ENCODE data around the gene TCF4. TPM values are rescaled to one million over a fixed set of nuclear protein-coding genes. Genes with fewer than 3 reads are reported as not detected.

TCF4 gene
- total RNA-seq, 2 experiments from 2014 or later = 0.21 to 0.26 TPM

- ChIA-PET CTCF (no interaction called here), POLR2A (no interaction called here)
- Mint-ChIP-seq H3K27ac (no peak overlapping the region), H3K4me1 (ENCODE audit: low read depth) (no peaks in the 10 kb centered on the region), H3K4me3 (no peak overlapping the region), H3K9me3 (ENCODE audit: insufficient read depth) (no peaks in the 10 kb centered on the region), H3K36me3 (ENCODE audit: low read depth) (no peaks in the 10 kb centered on the region), H3K27me3 (ENCODE audit: low read depth) (no peaks in the 10 kb centered on the region)
- ATAC-seq (no peak), DNase-seq (no peak)
Observed at GRCh38 chr18:55433140-55433539, 154.9 kb downstream of the TCF4 start.

GRCh38 chr18:55432307-55433040 is 155.5 kb downstream of the TCF4 start:
- H3K27me3 Mint-ChIP-seq (ENCODE audit: low read depth) = no peaks in the 10 kb centered on the region
- H3K9me3 Mint-ChIP-seq (ENCODE audit: insufficient read depth) = no peaks in the 10 kb centered on the region
- ChIA-PET CTCF (no interaction called here), POLR2A (no interaction called here)
- no peak for DNase-seq
- H3K4me3 Mint-ChIP-seq = no peak overlapping the region
- no peaks in the 10 kb centered on the region for H3K4me1 Mint-ChIP-seq (ENCODE audit: low read depth)
- H3K36me3 Mint-ChIP-seq (ENCODE audit: low read depth) = no peaks in the 10 kb centered on the region
- ATAC-seq = no peak
- H3K27ac Mint-ChIP-seq = no peak overlapping the region

DNA sequence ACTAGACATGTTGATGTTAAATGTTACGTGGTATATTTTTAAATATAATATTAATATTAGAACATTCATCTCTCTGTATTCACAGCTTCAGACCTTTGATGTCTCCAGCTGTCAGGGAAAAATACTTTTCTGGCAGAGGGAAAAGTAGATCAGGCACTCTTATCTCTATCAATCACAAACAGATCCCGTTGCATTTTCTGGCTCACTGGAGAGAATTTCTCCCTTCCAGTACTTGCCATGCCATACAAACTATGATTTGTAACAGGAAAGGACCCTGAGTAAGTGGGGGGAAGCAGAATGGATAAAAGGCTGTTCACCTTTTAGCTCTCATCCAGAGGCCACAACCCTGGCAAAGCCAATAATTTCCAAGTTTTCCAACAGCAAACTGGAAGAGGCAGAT is 158.0 kb downstream of the TCF4 start:
- ATAC-seq (no peak), DNase-seq (no peak)
- Mint-ChIP-seq H3K27ac (no peak overlapping the region), H3K9me3 (ENCODE audit: insufficient read depth) (no peaks in the 10 kb centered on the region), H3K4me1 (ENCODE audit: low read depth) (no peaks in the 10 kb centered on the region), H3K36me3 (ENCODE audit: low read depth) (no peaks in the 10 kb centered on the region), H3K27me3 (ENCODE audit: low read depth) (peaks cover 2% of the 10 kb centered on the region), H3K4me3 (no peak overlapping the region)
- POLR2A ChIA-PET = interaction anchor here (0.6 kb wide), 1 partner anchor 70 kb away, joined by 3 read pairs; no protein-coding TSS in a partner anchor
- CTCF ChIA-PET = no interaction called here

DNA sequence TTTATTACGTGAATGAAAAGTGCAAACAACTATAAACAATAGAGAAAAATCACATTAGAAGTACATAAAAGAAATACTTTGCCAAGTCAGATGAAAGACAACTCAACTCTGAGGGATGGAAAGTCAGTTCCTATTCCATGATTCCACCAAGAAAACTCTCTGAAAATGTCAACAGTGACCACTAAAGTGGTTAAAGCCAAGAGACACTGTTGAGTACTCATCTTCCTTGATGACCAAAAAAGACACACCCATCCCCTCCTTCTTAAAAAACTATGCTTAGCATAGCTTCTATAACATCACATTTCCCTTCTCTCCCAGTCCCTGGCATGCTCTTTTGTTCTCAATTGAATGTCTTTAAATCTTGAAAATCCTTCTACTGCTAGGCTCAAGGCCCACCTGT is 160.0 kb downstream of the TCF4 start:
- H3K4me1 Mint-ChIP-seq (ENCODE audit: low read depth) = no peaks in the 10 kb centered on the region
- POLR2A ChIA-PET = no interaction called here
- H3K4me3 Mint-ChIP-seq = no peak overlapping the region
- H3K9me3 Mint-ChIP-seq (ENCODE audit: insufficient read depth) = no peaks in the 10 kb centered on the region
- CTCF ChIA-PET = no interaction called here
- ATAC-seq (no peak), DNase-seq (no peak)
- no peaks in the 10 kb centered on the region for H3K36me3 Mint-ChIP-seq (ENCODE audit: low read depth)
- peaks cover 2% of the 10 kb centered on the region for H3K27me3 Mint-ChIP-seq (ENCODE audit: low read depth)
- H3K27ac Mint-ChIP-seq = no peak overlapping the region

GRCh38 chr18:55425698-55426097 is 162.3 kb downstream of the TCF4 start:
- Mint-ChIP-seq H3K4me3 (no peak overlapping the region), H3K27me3 (ENCODE audit: low read depth) (peaks cover 2% of the 10 kb centered on the region), H3K4me1 (ENCODE audit: low read depth) (no peaks in the 10 kb centered on the region), H3K27ac (no peak overlapping the region), H3K9me3 (ENCODE audit: insufficient read depth) (no peaks in the 10 kb centered on the region), H3K36me3 (ENCODE audit: low read depth) (no peaks in the 10 kb centered on the region)
- ChIA-PET POLR2A (interaction anchor here (0.7 kb wide), 1 partner anchor 20 kb away, joined by 3 read pairs; no protein-coding TSS in a partner anchor), CTCF (no interaction called here)
- DNase-seq (no peak), ATAC-seq (no peak)

DNA sequence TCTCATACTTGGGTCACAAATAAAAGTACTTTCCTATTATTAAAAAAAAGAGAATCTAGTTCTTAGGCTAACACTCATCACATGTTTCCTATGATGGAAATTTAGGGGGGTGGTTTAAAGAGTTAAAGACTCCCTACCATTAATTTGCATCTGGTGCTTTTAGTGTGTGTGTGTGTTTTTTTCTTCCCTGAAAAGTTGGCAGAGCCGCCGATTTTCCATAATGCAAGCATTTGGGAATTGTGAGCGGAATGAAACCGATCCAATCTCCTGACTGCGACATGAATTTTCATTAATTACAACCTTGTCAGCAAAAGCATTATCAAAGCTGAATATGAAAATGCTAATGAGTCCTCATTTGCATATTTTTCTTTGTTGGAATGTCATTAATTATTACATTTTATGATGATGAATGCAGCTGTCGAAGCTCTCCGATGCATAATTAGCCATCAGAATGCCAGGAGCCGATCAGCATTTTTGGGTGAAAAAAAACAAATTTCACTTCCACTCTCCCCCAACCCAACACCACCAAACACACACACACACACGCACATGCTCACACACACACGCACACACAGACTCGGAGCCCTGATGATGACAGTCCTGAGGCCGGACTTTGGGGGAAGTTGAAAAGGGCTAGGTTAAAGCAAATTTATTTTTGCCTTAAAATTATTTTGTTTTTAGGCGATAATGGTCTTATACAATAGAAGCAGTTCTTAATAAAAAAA is 165.4 kb downstream of the TCF4 start:
- no peaks in the 10 kb centered on the region for H3K36me3 Mint-ChIP-seq (ENCODE audit: low read depth)
- no peaks in the 10 kb centered on the region for H3K4me1 Mint-ChIP-seq (ENCODE audit: low read depth)
- no peak overlapping the region for H3K27ac Mint-ChIP-seq
- H3K4me3 Mint-ChIP-seq = no peak overlapping the region
- ATAC-seq (no peak), DNase-seq (no peak)
- CTCF ChIA-PET = no interaction called here
- H3K9me3 Mint-ChIP-seq (ENCODE audit: insufficient read depth) = no peaks in the 10 kb centered on the region
- peaks cover 2% of the 10 kb centered on the region for H3K27me3 Mint-ChIP-seq (ENCODE audit: low read depth)
- POLR2A ChIA-PET = no interaction called here

- no peaks in the 10 kb centered on the region for H3K9me3 Mint-ChIP-seq (ENCODE audit: insufficient read depth)
- peaks cover 2% of the 10 kb centered on the region for H3K27me3 Mint-ChIP-seq (ENCODE audit: low read depth)
- ChIA-PET CTCF (no interaction called here), POLR2A (no interaction called here)
- H3K36me3 Mint-ChIP-seq (ENCODE audit: low read depth) = no peaks in the 10 kb centered on the region
- H3K27ac Mint-ChIP-seq = no peak overlapping the region
- H3K4me3 Mint-ChIP-seq = no peak overlapping the region
- H3K4me1 Mint-ChIP-seq (ENCODE audit: low read depth) = no peaks in the 10 kb centered on the region
- no peak for DNase-seq
- no peak for ATAC-seq
Observed at GRCh38 chr18:55421615-55422419, 166.2 kb downstream of the TCF4 start.

GRCh38 chr18:55421308-55421614 is 166.7 kb downstream of the TCF4 start:
- Mint-ChIP-seq H3K4me3 (no peak overlapping the region), H3K4me1 (ENCODE audit: low read depth) (no peaks in the 10 kb centered on the region), H3K36me3 (ENCODE audit: low read depth) (no peaks in the 10 kb centered on the region), H3K27me3 (ENCODE audit: low read depth) (peaks cover 2% of the 10 kb centered on the region), H3K27ac (no peak overlapping the region), H3K9me3 (ENCODE audit: insufficient read depth) (no peaks in the 10 kb centered on the region)
- ATAC-seq (no peak), DNase-seq (no peak)
- ChIA-PET POLR2A (no interaction called here), CTCF (no interaction called here)

DNA sequence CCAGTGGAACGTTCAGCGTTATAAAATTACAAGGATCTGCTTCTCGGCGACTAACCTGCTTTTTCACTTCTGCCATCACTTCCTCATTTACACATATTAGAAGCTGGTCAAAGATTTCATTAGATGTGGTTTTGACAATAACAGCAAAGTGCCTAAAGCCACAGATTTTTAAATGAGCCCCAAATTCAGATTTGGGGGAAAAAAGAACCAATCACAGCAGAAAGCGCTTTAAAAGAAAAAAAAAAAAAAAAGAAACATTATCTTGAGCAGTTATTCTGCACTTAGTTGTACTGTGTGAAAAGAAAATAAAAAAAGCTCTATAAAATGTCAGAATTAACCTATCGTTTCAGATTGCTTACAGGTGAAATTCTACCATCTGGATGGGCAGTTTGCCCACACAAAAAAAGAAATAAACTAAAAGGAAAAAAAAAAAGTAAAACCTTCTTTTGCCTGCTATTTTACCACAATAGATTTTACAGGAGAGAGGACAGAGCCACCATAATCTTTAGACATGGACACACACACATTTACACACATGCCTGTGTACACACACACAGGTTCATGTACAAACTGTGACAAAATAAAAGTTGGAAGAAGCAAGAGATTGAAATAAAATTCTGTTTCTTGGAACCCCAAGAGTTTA is 167.2 kb downstream of the TCF4 start:
- ChIA-PET CTCF (no interaction called here), POLR2A (no interaction called here)
- Mint-ChIP-seq H3K36me3 (ENCODE audit: low read depth) (no peaks in the 10 kb centered on the region), H3K27ac (no peak overlapping the region), H3K9me3 (ENCODE audit: insufficient read depth) (no peaks in the 10 kb centered on the region), H3K27me3 (ENCODE audit: low read depth) (peaks cover 2% of the 10 kb centered on the region), H3K4me3 (no peak overlapping the region), H3K4me1 (ENCODE audit: low read depth) (no peaks in the 10 kb centered on the region)
- ATAC-seq (no peak), DNase-seq (no peak)

GRCh38 chr18:55419947-55420664 is 167.9 kb downstream of the TCF4 start:
- no peak for DNase-seq
- H3K4me1 Mint-ChIP-seq (ENCODE audit: low read depth) = no peaks in the 10 kb centered on the region
- no peaks in the 10 kb centered on the region for H3K9me3 Mint-ChIP-seq (ENCODE audit: insufficient read depth)
- POLR2A ChIA-PET = no interaction called here
- no peak overlapping the region for H3K27ac Mint-ChIP-seq
- H3K4me3 Mint-ChIP-seq = no peak overlapping the region
- H3K27me3 Mint-ChIP-seq (ENCODE audit: low read depth) = no peaks in the 10 kb centered on the region
- H3K36me3 Mint-ChIP-seq (ENCODE audit: low read depth) = no peaks in the 10 kb centered on the region
- no peak for ATAC-seq
- CTCF ChIA-PET = no interaction called here

DNA sequence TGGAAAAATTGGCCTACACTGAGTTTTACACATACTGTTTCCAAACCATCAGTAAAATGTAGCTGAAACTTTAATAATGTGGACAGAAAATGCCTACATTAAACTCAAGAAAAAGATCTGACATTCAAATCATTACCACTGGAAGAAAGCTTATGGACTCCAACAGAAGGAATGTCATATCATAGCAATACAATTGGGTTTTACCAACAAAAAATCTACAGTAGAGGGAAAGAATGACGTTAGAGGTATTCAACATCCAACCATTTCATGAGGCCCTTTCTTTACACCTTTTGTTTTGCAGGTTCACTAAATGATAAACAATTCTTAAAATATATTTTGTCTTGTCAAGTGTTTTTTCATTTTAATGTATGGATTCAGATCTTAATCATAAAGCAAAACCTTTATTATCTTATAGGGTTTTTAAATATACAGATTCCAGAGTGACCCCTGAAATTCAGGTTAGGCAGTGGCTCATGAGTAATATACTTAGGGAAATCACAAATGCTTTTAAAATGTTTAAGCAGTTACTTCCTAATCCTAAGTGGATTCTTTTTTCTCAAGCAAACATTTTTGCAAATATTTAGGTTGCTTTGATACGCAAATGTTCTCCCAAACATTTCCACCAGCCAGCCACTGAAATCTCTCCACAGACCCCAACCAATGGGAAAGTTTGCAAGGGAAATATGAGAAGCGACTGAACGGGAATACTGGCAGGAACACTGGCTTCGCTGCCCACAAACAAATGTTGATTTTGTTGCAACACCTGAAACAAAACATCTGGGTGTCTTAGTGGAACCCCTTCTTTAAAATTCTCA is 168.7 kb downstream of the TCF4 start:
- H3K27me3 Mint-ChIP-seq (ENCODE audit: low read depth) = no peaks in the 10 kb centered on the region
- no peaks in the 10 kb centered on the region for H3K9me3 Mint-ChIP-seq (ENCODE audit: insufficient read depth)
- POLR2A ChIA-PET = no interaction called here
- CTCF ChIA-PET = no interaction called here
- H3K4me1 Mint-ChIP-seq (ENCODE audit: low read depth) = no peaks in the 10 kb centered on the region
- H3K27ac Mint-ChIP-seq = no peak overlapping the region
- H3K4me3 Mint-ChIP-seq = no peak overlapping the region
- no peak for DNase-seq
- no peak for ATAC-seq
- H3K36me3 Mint-ChIP-seq (ENCODE audit: low read depth) = no peaks in the 10 kb centered on the region

All from activated CD8-positive, alpha-beta T cell treated with anti-CD3 and anti-CD28 coated beads, Interleukin-2, amount 10 ng/mL, durations not matched to agents 7 days and 5 days (primary cell).